Natural killer cell (primary cell): ENCODE measurements around the gene PCCA. TPM values are rescaled to one million over a fixed set of nuclear protein-coding genes. Genes with fewer than 3 reads are reported as not detected.

ENCODE experiments used
- ATAC-seq, 3 donors: fragments of 150-1000 bp in 2 of 3; fragments of 200-7000 bp in 1 of 3; cut with Tn5 transposase; 1 replicate in 1 of 3; 2 replicates in 2 of 3; pipeline ENCODE4 v1.10.0; 2021; ENCODE audit warnings: mild to moderate bottlenecking in 2 of 3, moderate library complexity in 2 of 3
- DNase-seq, 2 donors: peaks; one replicate each; pipeline versions ENCODE4 v3.0.0 to v3.0.0-alpha.2; 2013 to 2021; ENCODE audit warnings: mixed read lengths in 1 of 2
- H3K27ac ChIP-seq: one replicate; pipeline ENCODE4 v1.5.1; 2013; ENCODE audit warnings: mild to moderate bottlenecking, low read length
- H3K27me3 ChIP-seq: one replicate; pipeline ENCODE4 v1.6.1; 2013; ENCODE audit warnings: low read length; ENCODE audit not compliant: control insufficient read depth, insufficient read depth
- H3K36me3 ChIP-seq: one replicate; pipeline ENCODE4 v1.6.1; 2013; ENCODE audit warnings: low read length; ENCODE audit not compliant: control insufficient read depth, insufficient read depth
- H3K4me1 ChIP-seq: one replicate; pipeline ENCODE4 v1.6.1; 2013; ENCODE audit warnings: low read length; ENCODE audit not compliant: control insufficient read depth, insufficient read depth
- H3K4me3 ChIP-seq: one replicate; pipeline ENCODE4 v1.5.1; 2013; ENCODE audit warnings: low read length
- H3K9me3 ChIP-seq: one replicate; pipeline ENCODE4 v1.6.1; 2013; ENCODE audit warnings: low read length; ENCODE audit not compliant: control insufficient read depth, insufficient read depth
- H3K27ac Mint-ChIP-seq, 2 donors: one replicate each; pipeline ENCODE4 v1.8.0; 2022; ENCODE audit warnings: mild to moderate bottlenecking in 2 of 2, mixed read lengths in 2 of 2, moderate library complexity in 1 of 2
- H3K27me3 Mint-ChIP-seq, 2 donors: one replicate each; pipeline ENCODE4 v1.8.0; 2022; ENCODE audit warnings: low read depth in 2 of 2, mixed read lengths in 2 of 2
- H3K36me3 Mint-ChIP-seq: one replicate; pipeline ENCODE4 v1.8.0; 2022; ENCODE audit warnings: mixed read lengths
- H3K4me1 Mint-ChIP-seq, 2 donors: one replicate each; pipeline ENCODE4 v1.8.0; 2022; ENCODE audit warnings: mixed read lengths in 2 of 2
- H3K4me3 Mint-ChIP-seq: one replicate; pipeline ENCODE4 v1.8.0; 2022; ENCODE audit warnings: mild to moderate bottlenecking, moderate library complexity, mixed read lengths
- H3K9me3 Mint-ChIP-seq, 2 donors: one replicate each; pipeline ENCODE4 v1.8.0; 2022; ENCODE audit warnings: mixed read lengths in 2 of 2
- WGBS: methylation state at CpG from one replicate; pipeline ENCODE4 v1.1.7; 2013; ENCODE audit warnings: missing lambda C conversion rate; ENCODE audit not compliant: insufficient coverage; 5-methylcytosine and 5-hydroxymethylcytosine counted together
- intact Hi-C: fragments of 100-400 bp; cut with micrococcal nuclease; formaldehyde crosslinking; loops from one replicate; pipeline ENCODE4 v1.14.2; 2022
- total RNA-seq, 4 donors: library from RNA; stranded (reverse); fragments of 120-200 nt in 1 of 4; gene quantifications; one replicate each; pipeline versions ENCODE4 v1.2.3 to v1.2.4, GENCODE V29; 2013 to 2022
- TF ChIP-seq, protein P1 (sequence below): fragments of 200-600 bp; IDR thresholded peaks from one replicate; pipeline ENCODE4 v1.8.0; 2022; ENCODE audit warnings: antibody characterized with exemption

Gene PCCA
- total RNA-seq, 3 donors from 2014 or later (not counting 1 experiment from before 2014, with no cell fraction given) = 25.5 to 28.5 (median 28.2) TPM

DNA sequence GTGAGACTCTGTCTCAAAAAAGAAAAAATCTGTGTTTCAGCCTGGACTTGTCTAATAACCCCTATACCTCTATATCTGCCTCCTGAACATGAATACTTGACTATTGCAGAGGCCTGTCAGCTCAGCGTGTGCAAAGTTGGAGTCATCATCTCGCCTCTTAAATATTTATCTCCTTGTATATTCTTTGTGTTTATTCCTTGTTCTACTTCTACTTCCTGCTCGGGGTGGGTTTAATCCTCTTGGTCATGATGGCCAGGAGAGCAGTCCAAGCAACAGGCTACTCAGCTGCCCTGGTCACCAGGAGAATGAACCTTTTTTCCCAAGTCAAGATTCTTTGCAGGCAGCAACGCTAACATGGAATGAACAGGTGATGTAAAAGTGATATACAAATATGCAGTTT is 119.1 kb downstream of the PCCA start:
- H3K27ac ChIP-seq = no peak overlapping the region
- no peak overlapping the region for H3K4me3 Mint-ChIP-seq
- DNase-seq = no peak
- H3K9me3 Mint-ChIP-seq = no peaks in the 10 kb centered on the region
- no peaks in the 10 kb centered on the region for H3K27me3 Mint-ChIP-seq
- peaks cover 6% of the 10 kb centered on the region for H3K36me3 Mint-ChIP-seq
- H3K9me3 ChIP-seq = no peaks in the 10 kb centered on the region
- no peak for ATAC-seq
- WGBS = 96% methylated on average over 4 of the region's 4 CpGs
- TF ChIP-seq, protein P1, sequence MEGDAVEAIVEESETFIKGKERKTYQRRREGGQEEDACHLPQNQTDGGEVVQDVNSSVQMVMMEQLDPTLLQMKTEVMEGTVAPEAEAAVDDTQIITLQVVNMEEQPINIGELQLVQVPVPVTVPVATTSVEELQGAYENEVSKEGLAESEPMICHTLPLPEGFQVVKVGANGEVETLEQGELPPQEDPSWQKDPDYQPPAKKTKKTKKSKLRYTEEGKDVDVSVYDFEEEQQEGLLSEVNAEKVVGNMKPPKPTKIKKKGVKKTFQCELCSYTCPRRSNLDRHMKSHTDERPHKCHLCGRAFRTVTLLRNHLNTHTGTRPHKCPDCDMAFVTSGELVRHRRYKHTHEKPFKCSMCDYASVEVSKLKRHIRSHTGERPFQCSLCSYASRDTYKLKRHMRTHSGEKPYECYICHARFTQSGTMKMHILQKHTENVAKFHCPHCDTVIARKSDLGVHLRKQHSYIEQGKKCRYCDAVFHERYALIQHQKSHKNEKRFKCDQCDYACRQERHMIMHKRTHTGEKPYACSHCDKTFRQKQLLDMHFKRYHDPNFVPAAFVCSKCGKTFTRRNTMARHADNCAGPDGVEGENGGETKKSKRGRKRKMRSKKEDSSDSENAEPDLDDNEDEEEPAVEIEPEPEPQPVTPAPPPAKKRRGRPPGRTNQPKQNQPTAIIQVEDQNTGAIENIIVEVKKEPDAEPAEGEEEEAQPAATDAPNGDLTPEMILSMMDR = no peak
- H3K4me3 ChIP-seq = no peak overlapping the region
- H3K4me1 ChIP-seq = peaks cover 11% of the 10 kb centered on the region
- no peaks in the 10 kb centered on the region for H3K27me3 ChIP-seq
- intact Hi-C loops = no loop called here
- peaks cover 27% of the 10 kb centered on the region in 2 donors for H3K4me1 Mint-ChIP-seq
- no peak overlapping the region for H3K27ac Mint-ChIP-seq
- H3K36me3 ChIP-seq = no peaks in the 10 kb centered on the region

DNA sequence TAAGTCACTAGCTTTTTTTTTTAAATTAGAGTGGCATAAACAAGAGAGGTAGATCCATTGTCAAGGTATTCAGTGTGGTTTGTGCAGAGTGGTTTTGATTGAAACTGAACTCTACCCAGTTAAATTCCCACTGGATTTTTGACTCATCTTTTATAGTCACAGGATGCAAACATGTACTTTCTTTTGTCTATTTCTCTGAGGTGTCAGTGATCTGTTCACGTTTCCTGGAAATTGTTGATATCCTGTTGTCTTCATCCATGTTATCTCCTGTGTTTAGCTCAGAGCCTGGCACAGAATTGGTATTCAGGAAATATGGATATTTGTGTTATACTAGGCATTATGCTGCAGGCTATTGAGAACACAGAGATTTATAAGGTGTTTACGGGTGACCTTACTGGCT is 119.7 kb downstream of the PCCA start:
- 87% methylated on average over 2 of the region's 2 CpGs for WGBS
- ATAC-seq = no peak
- no peaks in the 10 kb centered on the region for H3K36me3 ChIP-seq

DNA sequence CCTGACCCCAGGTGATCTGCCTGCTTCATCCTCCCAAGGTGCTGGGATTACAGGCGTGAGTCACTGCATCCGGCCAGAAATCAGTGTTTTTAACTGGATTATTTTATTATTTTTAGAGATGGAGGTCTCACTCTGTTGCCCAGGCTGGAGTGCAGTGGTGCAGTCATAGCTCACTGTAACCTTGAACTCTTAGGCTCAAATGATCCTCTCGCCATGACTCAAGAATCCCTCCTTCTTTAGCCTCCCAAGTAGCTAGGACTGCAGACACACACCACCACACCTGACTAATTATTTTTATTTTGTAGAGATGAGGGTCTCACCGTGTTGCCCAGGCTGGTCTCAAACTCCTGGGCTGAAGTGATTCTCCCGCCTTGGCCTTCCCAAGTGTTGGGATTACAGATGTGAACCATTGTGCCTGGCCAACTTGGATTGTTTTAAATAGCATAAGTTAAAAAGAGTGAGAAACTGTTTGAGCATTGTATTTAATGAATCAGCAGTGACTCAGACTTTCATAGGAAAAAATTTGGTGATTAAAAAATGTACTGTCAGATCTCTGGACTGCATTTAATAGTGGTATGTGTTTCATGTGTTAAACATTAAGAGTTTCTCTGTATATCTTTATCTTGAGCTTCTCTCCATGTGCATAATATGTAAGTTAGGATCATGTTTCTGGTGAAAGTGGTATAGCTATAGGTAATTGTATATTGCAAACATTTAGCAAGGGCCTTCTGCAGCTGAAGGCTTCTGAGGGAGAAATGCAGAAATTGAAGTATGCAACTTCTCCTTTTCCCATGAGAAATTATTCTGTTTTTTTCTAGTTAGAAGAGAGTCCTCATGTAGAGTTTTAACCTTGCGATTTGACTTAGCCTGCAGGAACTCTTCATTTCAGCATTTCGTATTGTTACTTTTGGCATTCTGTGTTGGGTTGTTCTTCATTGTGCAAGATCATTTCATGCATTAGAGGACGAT is 121.2 kb downstream of the PCCA start:
- DNase-seq = no peak
- TF ChIP-seq, protein P1 = no peak
- WGBS = 91% methylated on average over 7 of the region's 8 CpGs
- H3K27ac ChIP-seq = no peak overlapping the region
- peaks cover 9 to 10% of the 10 kb centered on the region in 2 donors for H3K4me1 Mint-ChIP-seq
- H3K27me3 Mint-ChIP-seq = no peaks in the 10 kb centered on the region
- intact Hi-C loops = no loop called here
- H3K4me3 Mint-ChIP-seq = no peak overlapping the region
- H3K9me3 ChIP-seq = no peaks in the 10 kb centered on the region
- no peak overlapping the region for H3K27ac Mint-ChIP-seq
- H3K4me1 ChIP-seq = no peaks in the 10 kb centered on the region
- no peaks in the 10 kb centered on the region for H3K27me3 ChIP-seq
- H3K4me3 ChIP-seq = no peak overlapping the region
- H3K9me3 Mint-ChIP-seq = no peaks in the 10 kb centered on the region
- ATAC-seq = no peak
- no peaks in the 10 kb centered on the region for H3K36me3 ChIP-seq
- H3K36me3 Mint-ChIP-seq = peaks cover 9% of the 10 kb centered on the region

More for the DNA sequence above, 119.7 kb downstream of the PCCA start:
- DNase-seq = no peak
- H3K27me3 Mint-ChIP-seq = no peaks in the 10 kb centered on the region
- Histone ChIP-seq H3K27me3 (no peaks in the 10 kb centered on the region), H3K9me3 (no peaks in the 10 kb centered on the region), H3K27ac (no peak overlapping the region), H3K4me1 (peaks cover 5% of the 10 kb centered on the region), H3K4me3 (no peak overlapping the region)
- TF ChIP-seq, protein P1 = no peak
- peaks cover 9% of the 10 kb centered on the region for H3K36me3 Mint-ChIP-seq
- H3K4me1 Mint-ChIP-seq = peaks cover 21 to 22% of the 10 kb centered on the region in 2 donors
- H3K27ac Mint-ChIP-seq = no peak overlapping the region
- H3K4me3 Mint-ChIP-seq = no peak overlapping the region
- intact Hi-C loops = no loop called here
- no peaks in the 10 kb centered on the region for H3K9me3 Mint-ChIP-seq
